GM19463 (cell line): Measurements from ENCODE around the gene CDH4.
"Not testable (repeated sequence)": the region's sequence is repeated elsewhere in the genome, so short reads cannot be mapped to it uniquely, and the experiment has no call there.

Experiments used
- ATAC-seq: cut with Tn5 transposase; IDR thresholded peaks from one replicate; pipeline ENCODE4 v1.9.1; 2021; ENCODE audit warnings: mild to moderate bottlenecking, moderate library complexity; ENCODE audit not compliant: unreplicated experiment

The CDH4 gene

GRCh38 chr20:61968932-61969331, 716.9 kb downstream of the CDH4 start:
- ATAC-seq = no peak

GRCh38 chr20:61969806-61970205, 717.7 kb downstream of the CDH4 start:
- ATAC-seq = no peak

GRCh38 chr20:61970357-61970756, 718.3 kb downstream of the CDH4 start:
- ATAC-seq = no peak

GRCh38 chr20:61971595-61971994, 719.5 kb downstream of the CDH4 start:
- not testable (repeated sequence) for ATAC-seq

- no peak for ATAC-seq
These were observed 720.8 kb downstream of the CDH4 start for GRCh38 chr20:61972636-61973508.

- ATAC-seq = no peak
These were observed 721.7 kb downstream of the CDH4 start for GRCh38 chr20:61973515-61974356.

- ATAC-seq = no peak
These were observed 722.2 kb downstream of the CDH4 start for GRCh38 chr20:61974357-61974665.

- ATAC-seq = no peak
These were observed 723.5 kb downstream of the CDH4 start for GRCh38 chr20:61975407-61976129.

- ATAC-seq = no peak
These were observed 724.2 kb downstream of the CDH4 start for GRCh38 chr20:61976263-61976643.

- ATAC-seq = no peak
These were observed 724.8 kb downstream of the CDH4 start for GRCh38 chr20:61976644-61977418.

GRCh38 chr20:61977419-61977786, 725.3 kb downstream of the CDH4 start:
- no peak for ATAC-seq

GRCh38 chr20:61978491-61978890, 726.4 kb downstream of the CDH4 start:
- ATAC-seq = no peak

- no peak for ATAC-seq
These were observed 727.0 kb downstream of the CDH4 start for GRCh38 chr20:61979090-61979489.

- no peak for ATAC-seq
These were observed 727.9 kb downstream of the CDH4 start for GRCh38 chr20:61979701-61980635.

GRCh38 chr20:61980647-61981583, 728.9 kb downstream of the CDH4 start:
- no peak for ATAC-seq

- not testable (repeated sequence) for ATAC-seq
These were observed 729.6 kb downstream of the CDH4 start for GRCh38 chr20:61981691-61982090.

- ATAC-seq = no peak
These were observed 730.3 kb downstream of the CDH4 start for GRCh38 chr20:61982191-61982950.

GRCh38 chr20:61982951-61983315, 730.9 kb downstream of the CDH4 start:
- ATAC-seq = no peak
